CD4-positive, alpha-beta T cell treated with Interleukin-15 for 4 hours (primary cell): ENCODE measurements around the gene UBE2G2.

Source experiments
- DNase-seq: peaks from one replicate; pipeline ENCODE4 v3.0.0-alpha.2; 2020; ENCODE audit warnings: low spot score

The UBE2G2 gene, protein sequence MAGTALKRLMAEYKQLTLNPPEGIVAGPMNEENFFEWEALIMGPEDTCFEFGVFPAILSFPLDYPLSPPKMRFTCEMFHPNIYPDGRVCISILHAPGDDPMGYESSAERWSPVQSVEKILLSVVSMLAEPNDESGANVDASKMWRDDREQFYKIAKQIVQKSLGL

DNA sequence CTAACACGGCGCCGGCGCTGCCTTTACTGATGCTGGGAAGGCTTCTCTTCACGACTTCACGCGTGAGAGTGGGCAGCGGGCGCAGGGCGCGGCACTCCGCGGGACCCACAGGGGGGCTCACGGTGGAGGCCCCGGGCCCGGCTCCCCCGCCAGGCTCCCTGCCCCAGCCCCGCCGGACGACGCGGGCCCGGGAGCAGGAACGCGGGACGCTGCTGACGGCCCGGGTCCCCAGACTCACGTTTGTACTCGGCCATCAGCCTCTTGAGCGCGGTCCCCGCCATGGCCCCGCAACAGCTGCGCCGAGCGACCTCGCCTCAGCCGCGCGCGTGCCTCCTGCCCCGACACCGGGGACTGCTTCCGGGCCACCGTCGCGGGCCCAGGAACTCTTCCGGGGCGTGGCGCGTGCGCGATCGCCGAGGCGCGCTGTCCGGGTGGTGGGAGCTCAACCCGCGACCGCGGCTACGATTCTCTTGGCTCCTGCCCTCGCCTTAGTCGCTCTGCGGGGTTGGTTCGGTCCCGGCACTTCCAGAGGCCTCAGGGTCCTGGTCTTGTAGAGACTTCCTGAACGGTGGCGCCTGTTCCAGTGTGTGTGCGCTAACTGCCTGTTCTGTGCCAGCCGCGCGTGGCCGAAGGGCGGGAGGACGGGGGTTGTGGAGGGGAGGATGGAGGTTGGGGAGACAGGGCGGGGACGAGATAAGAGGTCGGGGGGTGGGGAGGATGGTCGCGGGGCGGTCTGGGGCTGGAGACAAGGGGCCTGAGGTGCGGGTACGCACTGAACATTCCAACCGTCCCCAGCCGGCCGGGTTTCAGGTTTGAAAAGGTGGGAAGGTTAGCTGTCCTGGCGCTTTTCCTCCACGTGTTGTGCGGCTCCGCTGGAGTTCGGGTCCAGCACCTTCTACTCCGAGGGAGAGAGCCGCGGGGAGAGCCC lies at the start of gene UBE2G2:
UBE2G2 (minus strand) TSS at position 353 of the 928 bp plus-strand sequence; CDS start at position 281, 72 bp downstream.
- DNase-seq, result peak; percentile 88

DNA sequence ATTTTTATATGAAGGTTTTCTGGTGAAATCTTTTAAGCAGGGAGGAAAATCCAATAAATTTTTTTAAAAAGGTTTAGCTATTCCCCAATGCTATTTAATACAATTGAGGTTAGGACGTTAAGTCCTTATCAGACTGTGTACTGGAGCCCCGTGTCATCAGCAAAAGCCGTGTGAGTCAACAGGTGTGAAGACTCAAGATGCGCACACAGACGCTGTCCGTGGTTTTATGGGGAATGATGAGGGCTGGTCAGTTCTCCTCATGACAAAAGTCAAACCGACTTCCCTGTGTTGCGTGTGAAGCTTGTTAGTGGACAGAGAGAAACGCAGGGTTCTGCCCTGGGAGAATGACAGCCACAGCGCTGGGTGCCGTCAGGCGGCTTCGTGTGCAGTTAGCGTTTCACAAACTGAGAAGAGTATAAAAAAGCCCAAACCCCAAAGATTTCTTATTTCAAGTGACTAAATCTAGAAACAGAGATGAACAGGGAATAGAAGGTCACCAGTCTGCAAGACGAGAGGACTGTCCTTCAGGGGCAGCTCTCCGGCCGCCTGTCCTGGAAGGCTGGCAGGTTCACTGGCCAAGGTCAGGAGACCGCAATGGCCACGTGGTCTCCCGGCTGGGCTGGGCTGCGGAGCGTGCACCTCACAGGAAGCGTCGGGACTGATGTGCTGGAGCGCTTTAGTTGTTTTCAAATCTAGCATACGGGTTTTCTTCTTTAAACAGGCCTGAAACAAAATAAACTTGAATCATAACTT lies 49.5 kb upstream of the UBE2G2 start:
- no peak for DNase-seq

DNA sequence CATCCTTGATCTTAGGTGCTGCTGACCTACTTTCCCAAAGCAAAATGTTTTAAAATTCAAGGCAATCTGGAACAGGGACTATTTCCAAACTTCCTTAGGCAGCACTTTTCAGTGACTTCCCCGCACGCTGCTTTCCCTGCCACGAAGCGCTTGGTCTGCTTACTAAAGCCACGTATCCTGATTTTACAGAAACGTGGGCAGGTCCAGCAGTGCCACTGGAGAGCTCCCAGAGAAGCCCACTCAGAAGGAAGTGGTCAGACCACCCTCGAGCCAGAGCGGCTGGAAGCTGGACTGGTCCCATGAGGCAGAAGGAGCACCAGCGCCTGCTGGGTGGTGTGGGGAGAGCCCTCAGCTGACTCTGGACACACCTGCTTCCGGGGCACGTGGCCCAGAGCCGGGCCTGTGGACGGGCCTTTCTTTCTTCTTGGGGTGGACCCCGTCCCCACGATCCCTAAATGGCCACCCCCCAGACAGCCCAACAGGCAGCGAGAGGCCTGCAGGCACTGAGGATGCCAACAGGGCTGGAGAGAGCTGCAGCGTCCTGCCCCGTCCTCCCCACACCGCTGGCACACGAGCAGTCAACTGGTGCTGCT lies 48.7 kb upstream of the UBE2G2 start:
- no peak for DNase-seq

DNA sequence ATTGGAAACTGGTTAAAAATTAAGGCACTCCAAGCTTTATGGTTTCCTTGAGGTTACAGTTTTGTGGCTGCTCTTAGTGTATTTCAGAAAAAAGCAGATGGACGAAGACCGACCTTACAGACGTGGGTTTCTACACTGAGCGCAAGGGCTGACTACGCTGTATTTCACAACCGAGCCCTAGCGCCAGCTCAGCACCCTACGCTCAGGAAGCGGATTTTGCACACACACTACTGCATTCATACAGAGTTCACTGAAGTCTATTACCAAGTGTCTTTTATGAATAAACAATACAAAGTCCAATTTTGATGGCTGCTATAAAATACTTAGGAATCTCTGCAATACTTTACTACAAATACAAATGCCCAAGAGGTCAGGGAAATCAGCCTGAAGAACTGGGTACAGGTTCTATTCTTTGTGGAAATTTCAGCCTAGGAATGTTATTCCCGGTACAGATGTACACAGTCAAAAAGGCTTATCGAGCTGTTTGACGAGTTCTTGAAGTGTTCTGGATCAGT lies 48.1 kb upstream of the UBE2G2 start:
- no peak for DNase-seq

DNA sequence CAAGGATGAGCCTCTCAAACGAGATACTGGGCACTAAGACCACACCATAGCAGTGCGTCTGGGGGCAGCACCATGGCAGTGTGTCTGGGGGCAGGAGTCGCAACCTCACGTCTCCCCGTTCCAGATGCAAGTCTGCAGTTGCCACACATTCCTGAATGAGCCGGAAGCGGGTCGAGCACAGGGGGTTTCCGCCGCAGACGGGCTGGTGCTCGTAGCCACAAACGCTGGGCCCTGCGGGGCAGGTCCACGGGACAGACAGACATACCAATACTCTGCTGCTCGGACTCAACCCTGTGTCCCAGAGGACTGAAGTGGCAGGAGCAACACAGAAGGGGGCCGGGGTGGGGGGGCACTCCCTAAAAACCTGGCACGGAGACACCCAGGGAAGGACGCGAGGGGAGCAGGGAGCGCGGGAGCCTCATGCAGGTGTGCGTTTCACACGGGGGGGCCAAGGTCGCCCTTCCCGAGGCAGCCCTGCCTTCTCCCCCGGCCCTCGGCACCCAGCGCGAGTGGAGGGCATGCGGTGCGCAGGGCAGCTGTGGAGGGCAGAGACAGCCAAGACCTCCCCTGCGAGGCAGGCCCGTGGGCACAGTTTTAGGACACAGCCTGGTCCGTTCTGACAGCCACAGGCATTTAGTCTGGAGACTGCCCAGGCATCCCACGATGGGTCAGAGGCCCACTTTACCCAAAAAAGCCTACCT lies 47.4 kb upstream of the UBE2G2 start:
- DNase-seq, result no peak

DNA sequence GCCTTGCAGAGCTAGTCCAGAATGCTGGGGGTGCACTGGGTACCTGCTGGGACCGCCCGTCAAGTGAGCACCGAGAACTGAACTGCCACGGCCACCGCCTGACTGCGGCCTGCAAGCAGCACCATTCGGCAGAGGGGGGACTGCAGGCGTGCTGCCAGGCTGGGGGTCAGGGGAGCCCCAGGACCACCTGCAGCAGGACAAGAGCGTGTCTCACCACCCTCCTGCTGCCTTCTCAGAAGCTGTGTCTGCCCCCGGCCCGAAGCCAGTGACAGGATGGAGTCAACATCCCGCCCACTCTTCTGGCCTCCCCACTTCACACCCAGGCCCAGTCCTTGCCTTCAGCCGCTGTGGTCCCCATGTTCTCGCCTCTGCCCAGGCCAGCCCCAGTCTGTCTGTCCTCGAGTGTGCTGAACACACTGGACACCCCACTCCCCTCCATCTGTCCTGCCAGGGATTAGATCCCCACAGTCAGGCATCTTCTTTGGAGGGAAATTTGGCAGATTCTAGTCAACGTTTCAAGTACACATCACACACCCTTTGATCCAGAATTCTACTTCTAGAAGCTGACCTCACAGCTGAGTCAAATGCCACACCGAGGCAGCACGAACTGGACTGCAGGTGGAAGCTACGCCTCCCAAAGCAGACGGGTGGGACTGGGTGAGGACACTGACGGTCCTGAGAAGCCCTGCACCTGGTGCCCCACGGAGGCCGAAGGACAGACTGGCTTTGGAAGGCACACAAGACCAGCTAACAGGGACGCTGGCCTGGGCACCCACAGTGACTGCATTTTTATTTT lies 45.8 kb upstream of the UBE2G2 start:
- no peak for DNase-seq

DNA sequence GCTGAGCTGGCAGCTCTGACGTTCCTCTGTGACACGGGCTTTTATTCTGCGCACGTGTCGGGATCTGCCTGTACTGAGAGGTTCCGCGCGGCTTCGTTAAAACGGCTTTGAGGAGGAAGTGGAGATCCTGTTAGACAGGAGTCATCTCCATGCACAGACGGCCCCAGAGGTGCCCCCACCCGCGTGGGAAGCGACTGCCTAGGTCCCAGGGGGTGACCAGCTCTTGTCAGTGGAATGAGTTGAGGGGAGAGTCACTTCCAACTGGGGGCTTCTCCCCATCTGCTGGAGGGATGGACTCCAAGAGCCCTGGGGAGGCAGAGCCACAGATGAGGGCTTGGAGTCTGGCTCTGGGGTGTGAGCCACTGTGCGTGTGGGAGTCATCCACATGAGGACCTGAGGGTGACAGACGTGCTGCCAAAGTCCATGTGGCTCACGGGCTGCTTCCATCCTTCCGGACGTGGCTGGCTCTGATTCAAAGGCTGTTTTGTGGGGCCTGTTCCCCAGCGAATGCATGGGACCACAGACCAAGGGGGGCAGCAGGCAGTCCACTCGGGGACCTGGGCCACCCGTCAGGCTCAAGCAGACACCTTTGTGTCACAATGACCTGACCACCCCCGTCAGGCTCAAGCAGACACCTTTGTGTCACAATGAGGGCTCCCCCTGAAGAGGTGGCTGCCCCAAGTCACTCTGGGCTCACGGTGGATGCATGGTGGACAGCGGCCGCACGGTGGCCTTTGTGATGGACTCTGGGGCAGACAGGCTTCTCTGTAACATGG lies 45.1 kb upstream of the UBE2G2 start:
- DNase-seq, result peak; percentile 20

DNA sequence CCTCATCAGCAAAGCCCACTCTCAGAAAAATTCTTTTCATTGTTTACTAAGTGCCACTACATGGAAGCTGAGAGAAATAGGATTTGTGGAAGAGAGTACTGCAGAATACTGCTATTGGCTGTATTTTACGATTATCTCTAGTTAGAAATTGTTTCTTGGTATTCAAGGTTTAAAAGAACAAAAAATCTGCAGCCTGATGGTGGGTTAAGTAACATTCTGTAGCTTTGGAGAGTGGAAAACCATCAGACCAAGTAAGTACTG lies 44.5 kb upstream of the UBE2G2 start:
- no peak for DNase-seq

DNA sequence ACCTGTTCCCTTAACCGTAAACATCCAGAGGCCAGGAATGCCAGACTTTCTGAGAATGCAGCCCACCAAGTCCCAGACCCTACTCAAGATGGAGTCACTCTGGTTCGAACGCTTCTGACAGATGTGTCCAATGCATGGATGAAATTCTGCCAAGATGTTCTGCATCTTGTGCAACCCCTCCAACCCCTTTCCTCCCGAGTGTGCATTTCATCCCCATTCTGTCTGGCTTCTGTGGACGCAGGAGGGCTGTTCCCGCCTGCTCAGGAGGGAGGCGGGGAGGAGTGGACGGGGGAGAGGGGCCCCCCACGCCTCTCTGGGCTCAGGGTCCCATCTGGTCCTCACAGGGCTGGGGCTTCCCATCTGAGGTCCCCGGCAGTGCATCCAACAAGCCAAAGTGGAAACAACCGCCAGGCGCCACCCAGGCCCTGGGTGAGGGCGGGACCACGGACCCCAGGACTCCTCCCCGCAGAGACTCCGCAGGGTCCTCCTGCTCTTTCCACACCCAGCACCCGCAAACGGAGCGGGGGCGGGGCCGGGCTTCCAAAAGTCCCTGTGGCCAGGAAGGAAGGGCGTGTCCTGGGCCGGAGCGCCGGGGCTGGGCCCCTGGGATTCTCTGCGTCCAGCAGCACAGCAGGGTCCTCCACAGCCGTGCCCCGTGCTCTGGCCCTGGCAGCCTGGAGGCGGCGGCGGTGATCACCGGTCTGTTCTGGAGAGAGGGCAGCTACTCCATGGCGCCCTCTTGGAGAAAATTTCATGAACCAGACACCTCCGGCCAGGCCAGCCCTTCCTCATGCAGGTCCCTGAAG lies 44.0 kb upstream of the UBE2G2 start:
- peak; percentile 47 for DNase-seq

DNA sequence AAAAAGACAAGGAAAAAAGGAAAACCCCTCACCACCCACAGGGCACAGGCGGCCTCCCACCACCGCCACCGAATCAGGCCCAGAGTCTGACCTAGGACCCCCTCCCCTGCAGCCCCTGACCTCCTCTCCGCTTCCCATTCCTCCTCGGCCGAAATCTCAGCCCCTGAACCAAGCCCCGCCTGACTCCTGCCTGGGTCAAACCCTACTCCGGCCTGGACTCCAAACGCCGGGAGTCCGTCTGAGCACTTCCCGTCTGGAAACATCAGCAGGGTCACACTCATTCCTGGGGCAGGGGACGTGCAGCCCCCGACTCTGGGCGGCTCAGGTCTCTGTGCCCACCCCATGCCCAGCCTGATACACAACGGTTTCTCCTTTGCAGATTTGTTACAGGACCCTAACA lies 42.6 kb upstream of the UBE2G2 start:
- no peak for DNase-seq

DNA sequence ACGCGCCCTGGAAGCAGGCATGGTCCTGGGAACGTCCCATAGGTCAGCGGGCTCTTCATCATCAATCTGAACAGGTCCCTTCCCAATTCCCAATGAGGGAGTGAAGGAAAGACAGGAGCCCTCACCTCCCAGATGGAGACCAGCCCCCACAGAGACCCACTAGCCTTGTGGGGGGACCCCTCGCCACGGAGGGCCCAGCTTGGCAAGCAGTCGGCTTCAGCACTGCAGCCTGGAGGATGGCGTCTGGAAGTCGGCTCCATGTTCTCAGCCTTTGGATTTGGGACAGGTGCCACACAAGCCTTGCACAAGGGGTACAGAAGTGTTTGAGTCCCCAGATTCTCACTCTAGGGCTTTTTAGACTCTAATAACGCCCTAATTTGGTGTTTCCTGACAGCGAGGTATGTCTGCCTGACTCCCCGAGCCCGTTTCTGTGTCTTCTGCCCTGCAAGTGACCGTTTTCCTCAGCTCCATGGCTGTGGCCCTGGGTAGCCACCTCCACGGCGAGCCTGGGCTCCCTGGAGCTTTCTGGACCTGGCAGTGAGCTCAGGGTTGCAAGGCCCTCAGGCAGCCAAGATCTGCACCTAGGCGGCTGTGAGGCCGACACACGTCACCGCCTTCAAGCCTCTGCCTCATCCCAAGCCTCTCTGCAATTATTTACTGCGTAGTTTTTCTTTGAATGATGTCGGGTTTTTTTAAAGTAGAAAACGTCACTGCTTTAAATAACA lies 41.3 kb upstream of the UBE2G2 start:
- DNase-seq, result no peak

DNA sequence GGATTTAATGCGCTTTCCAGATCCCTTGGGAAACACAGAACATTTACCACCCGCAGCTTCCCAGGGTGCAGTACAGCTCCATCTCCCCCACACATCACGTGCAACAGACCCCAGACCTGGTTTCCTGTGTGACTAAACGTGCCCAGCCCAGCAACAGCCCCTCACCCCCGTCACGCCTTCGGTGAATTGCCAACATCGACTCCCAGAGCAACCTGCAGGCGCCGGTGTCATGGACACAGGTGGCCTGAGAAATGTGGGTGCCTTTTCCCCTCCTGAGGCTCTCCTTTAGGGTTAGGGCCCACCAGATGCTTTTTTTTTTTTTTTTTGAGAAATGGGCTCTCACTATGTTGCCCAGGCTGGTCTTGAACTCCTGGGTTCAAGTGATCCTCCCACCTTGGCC lies 40.5 kb upstream of the UBE2G2 start:
- DNase-seq, result no peak

DNA sequence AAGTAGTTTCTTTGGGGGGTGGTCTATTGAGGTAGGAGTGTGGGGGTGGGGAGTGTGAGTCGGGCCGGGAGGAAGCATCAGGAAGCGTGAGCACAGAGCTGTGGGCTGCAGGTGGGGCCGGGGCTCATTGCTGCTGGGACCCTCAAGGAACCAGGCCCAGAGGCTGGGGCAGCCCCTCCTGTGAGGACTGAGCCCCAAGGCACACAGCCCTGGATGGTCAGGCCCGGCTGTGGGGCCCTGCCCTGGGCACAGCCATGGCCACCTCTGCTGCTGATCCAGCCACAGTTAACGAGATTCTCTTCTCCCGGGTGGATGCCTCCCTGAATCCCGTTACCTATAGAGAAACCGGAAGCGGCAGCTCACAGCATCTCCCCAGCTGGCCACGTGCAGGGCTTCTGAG lies 39.2 kb upstream of the UBE2G2 start:
- no peak for DNase-seq

DNA sequence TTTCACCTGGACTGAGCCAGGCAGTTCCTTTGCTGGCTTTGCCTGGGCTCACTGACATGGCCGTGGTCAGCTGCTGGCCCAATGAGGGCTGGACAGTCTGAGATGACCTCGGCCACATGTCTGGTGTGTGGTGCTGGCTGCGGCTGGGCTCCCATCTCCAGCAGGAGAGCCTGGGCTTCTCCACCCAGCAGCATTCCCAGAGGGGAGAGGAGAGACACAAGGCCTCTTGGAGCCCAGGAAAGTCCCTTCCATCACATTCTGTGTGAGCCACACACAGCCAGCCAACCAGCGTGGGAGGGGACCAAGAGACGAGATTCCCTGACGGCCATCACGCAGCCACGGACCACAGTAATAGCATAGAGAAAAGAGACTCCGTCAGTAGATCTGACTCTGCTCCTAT lies 37.3 kb upstream of the UBE2G2 start:
- DNase-seq, result no peak

DNA sequence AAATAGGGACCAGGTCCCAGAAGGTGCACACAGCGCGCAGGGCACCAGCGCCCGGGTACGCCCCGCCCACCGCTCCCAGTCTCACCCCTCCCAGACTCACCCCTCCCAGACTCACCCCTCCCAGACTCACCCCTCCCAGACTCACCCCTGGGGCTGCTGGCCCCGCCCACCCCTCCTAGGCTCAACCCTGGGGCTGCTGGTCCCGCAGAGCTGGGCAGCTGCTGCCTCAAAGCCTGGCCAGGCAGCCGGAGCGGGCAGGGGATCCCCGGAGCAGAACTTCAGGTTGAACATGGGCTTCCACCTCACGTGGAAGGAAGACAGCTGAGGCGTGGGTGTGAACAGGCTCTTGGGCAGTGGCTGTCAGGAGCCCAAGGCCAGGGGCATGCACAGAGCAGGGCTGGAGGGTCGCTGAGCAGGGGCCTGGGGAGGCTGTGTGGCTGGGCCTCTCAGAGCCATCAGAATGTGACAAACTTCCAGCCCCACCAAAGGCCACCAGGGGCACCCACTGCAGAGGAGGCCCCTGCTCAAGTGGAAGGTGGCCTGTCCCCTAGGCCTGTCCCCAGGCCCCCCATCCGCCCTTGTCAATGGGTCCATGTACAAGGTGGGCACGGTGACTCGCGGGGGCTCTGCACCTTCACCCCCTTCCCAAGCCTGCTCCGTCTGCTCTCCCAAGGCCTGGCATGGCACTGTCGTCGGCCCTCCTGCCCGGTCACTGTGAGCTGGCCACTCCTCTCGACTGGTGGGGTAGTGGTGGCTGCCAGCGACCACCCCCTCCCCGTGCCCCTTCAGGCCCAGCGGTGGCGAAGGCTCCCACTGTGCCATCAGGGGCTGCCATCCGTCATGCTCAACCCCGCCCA lies 36.6 kb upstream of the UBE2G2 start:
- DNase-seq, result no peak

DNA sequence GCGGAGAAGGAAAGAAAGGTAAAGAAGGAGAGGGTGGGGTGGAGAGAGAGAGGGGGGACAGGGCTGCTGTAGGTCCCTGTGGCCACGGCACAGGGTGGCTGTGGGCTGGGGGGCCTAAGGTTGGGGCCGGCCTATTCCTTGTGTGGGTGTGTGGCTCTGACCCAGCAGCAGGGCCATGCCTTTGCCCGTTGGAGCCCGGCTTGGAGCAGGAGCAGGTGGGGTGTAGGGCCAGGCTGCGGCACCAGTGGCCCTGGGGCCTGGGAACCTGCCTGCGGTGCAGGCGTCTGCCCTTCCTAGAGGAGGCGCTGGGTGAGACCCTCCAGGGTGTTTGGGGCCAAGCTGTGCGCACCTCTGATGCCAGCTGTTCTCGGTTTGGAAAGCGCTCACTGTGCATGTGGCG lies 35.9 kb upstream of the UBE2G2 start:
- no peak for DNase-seq

DNA sequence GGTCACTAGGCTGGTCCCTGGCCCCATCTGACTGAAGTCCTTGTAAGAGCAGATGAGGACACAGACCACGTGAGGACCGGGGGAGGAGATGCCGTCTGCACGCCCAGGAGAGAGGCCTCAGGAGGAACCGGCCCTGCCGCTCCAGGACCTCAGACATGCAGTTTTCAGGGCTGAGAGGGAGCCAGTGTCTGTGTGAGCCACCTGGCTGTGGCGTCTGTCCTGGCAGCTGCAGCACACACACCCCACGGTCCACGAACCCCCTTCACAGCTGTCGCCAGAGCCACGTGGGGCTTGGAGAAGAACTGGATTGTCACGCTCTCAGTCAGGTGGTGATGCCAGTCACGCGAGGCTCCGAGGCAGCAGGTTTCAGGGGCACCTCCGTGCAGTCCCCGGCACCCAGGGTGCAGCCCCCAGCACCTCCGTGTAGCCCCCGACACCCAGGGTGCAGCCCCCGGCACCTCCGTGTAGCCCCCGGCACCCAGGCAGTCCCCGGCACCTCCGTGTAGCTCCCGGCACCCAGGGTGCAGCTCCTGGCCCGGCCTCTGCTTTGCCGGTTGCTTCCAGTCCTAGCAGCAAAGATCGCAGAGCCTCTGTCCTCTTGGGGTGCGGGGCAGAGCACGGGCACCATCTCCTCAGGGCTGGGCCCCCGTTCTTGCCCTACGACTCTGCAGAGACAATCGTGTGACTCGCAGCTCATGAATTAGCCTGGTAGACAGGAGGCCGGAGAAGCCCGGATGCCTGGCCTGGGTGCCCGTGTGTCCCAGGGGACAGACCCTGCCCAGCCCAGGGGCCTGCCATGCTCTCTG lies 35.2 kb upstream of the UBE2G2 start:
- no peak for DNase-seq
